Fibroblast of peridontal ligament (primary cell): ENCODE data around the gene TTC33.
"Not testable (repeated sequence)": the region's sequence is repeated elsewhere in the genome, so short reads cannot be mapped to it uniquely, and the experiment has no call there.

Source experiments
- DNase-seq: peaks from one replicate; pipeline ENCODE4 v3.0.0-alpha.2; 2010; ENCODE audit errors: extremely low read depth

TTC33 gene

GRCh38 chr5:40614923-40615585, 140.7 kb downstream of the TTC33 start:
- DNase-seq: no peak

- DNase-seq: peak; percentile 20
These were observed 141.3 kb downstream of the TTC33 start for GRCh38 chr5:40614466-40614865.

GRCh38 chr5:40607202-40607601, 148.6 kb downstream of the TTC33 start:
- DNase-seq: no peak

- DNase-seq: no peak
These were observed 149.5 kb downstream of the TTC33 start for GRCh38 chr5:40606077-40606765.

- no peak for DNase-seq
These were observed 150.3 kb downstream of the TTC33 start for GRCh38 chr5:40605295-40605958.

- DNase-seq: no peak
These were observed 152.4 kb downstream of the TTC33 start for GRCh38 chr5:40603378-40603777.

GRCh38 chr5:40601198-40601868, 154.4 kb downstream of the TTC33 start:
- DNase-seq: no peak

- DNase-seq: no peak
These were observed 155.4 kb downstream of the TTC33 start for GRCh38 chr5:40600383-40600782.

GRCh38 chr5:40599676-40600075, 156.1 kb downstream of the TTC33 start:
- DNase-seq: no peak

- peak; percentile 54 for DNase-seq
These were observed 160.9 kb downstream of the TTC33 start for GRCh38 chr5:40594811-40595210.

- DNase-seq: not testable (repeated sequence)
These were observed 163.9 kb downstream of the TTC33 start for GRCh38 chr5:40591727-40592396.

- no peak for DNase-seq
These were observed 168.4 kb downstream of the TTC33 start for GRCh38 chr5:40587376-40587775.

GRCh38 chr5:40585537-40586267, 170.1 kb downstream of the TTC33 start:
- DNase-seq: no peak

- DNase-seq: no peak
These were observed 171.7 kb downstream of the TTC33 start for GRCh38 chr5:40584054-40584453.

- no peak for DNase-seq
These were observed 177.0 kb downstream of the TTC33 start for GRCh38 chr5:40578501-40579451.

GRCh38 chr5:40577718-40578117, 178.0 kb downstream of the TTC33 start:
- no peak for DNase-seq

- no peak for DNase-seq
These were observed 179.8 kb downstream of the TTC33 start for GRCh38 chr5:40575921-40576320.

GRCh38 chr5:40575411-40575810, 180.3 kb downstream of the TTC33 start:
- DNase-seq: no peak

- DNase-seq: peak; percentile 96
These were observed 182.8 kb downstream of the TTC33 start for GRCh38 chr5:40572937-40573336.

GRCh38 chr5:40572391-40572790, 183.4 kb downstream of the TTC33 start:
- DNase-seq: peak; percentile 41
